BLaER1 (cell line): Measurements from ENCODE around the gene EXOSC3.

Experiments used
- H3K27ac ChIP-seq: shearing (Covaris generic); formaldehyde crosslinking; 2 replicates; pipeline ENCODE4 v1.8.1; 2022
- H3K27me3 ChIP-seq: shearing (Covaris generic); formaldehyde crosslinking; 2 replicates; pipeline ENCODE4 v1.8.1; 2022
- H3K36me3 ChIP-seq: shearing (Covaris generic); formaldehyde crosslinking; 2 replicates; pipeline ENCODE4 v1.8.1; 2022
- H3K4me1 ChIP-seq: shearing (Covaris generic); formaldehyde crosslinking; 2 replicates; pipeline ENCODE4 v1.8.1; 2022
- H3K4me2 ChIP-seq: shearing (Covaris generic); formaldehyde crosslinking; 2 replicates; pipeline ENCODE4 v1.8.1; 2022
- H3K4me3 ChIP-seq: shearing (Covaris generic); formaldehyde crosslinking; 2 replicates; pipeline ENCODE4 v1.8.1; 2022
- H3K9ac ChIP-seq: shearing (Covaris generic); formaldehyde crosslinking; 2 replicates; pipeline ENCODE4 v1.8.1; 2022
- H3K9me3 ChIP-seq: shearing (Covaris generic); formaldehyde crosslinking; 2 replicates; pipeline ENCODE4 v1.8.1; 2022
- H4K20me1 ChIP-seq: shearing (Covaris generic); formaldehyde crosslinking; 2 replicates; pipeline ENCODE4 v1.8.1; 2022
- Cebpa-rat ChIP-seq: shearing (Covaris generic); IDR thresholded peaks from 2 replicates; pipeline ENCODE4 v1.8.1; 2022

Gene EXOSC3

GRCh38 chr9:37801959-37802711 is 17.3 kb upstream of the EXOSC3 start:
- H3K27ac ChIP-seq: peak overlapping the region; percentile 93

GRCh38 chr9:37801287-37801850 is 16.5 kb upstream of the EXOSC3 start:
- Histone ChIP-seq H3K4me2 (peak overlapping the region; percentile 98), H3K27ac (peak overlapping the region; percentile 93), H3K9me3 (no peaks in the 10 kb centered on the region), H3K4me1 (peaks cover 38% of the 10 kb centered on the region), H3K27me3 (no peaks in the 10 kb centered on the region), H3K36me3 (peaks cover 4% of the 10 kb centered on the region; the same call in 1 of the 2 replicates), H3K4me3 (peak overlapping the region; percentile 97), H3K9ac (peak overlapping the region; percentile 97), H4K20me1 (peaks cover 53% of the 10 kb centered on the region)
- TF ChIP-seq Cebpa-rat: no peak

More at GRCh38 chr9:37801959-37802711, 17.3 kb upstream of the EXOSC3 start:
- no peak for TF ChIP-seq Cebpa-rat
- no peaks in the 10 kb centered on the region for H3K27me3 ChIP-seq
- peak overlapping the region; percentile 97 for H3K9ac ChIP-seq
- peaks cover 4% of the 10 kb centered on the region; the same call in 1 of the 2 replicates for H3K36me3 ChIP-seq
- H3K4me3 ChIP-seq: peak overlapping the region; percentile 97
- H3K9me3 ChIP-seq: no peaks in the 10 kb centered on the region
- H4K20me1 ChIP-seq: peaks cover 60% of the 10 kb centered on the region
- peaks cover 38% of the 10 kb centered on the region for H3K4me1 ChIP-seq
- peak overlapping the region; percentile 98 for H3K4me2 ChIP-seq

GRCh38 chr9:37800631-37801286 is 15.9 kb upstream of the EXOSC3 start, which contains the start of gene DCAF10:
Gene DCAF10, plus strand, starts transcription at chr9:37800797. Its CDS starts 70 bp downstream, at chr9:37800867.
- TF ChIP-seq Cebpa-rat: no peak

GRCh38 chr9:37798677-37799076 is 13.8 kb upstream of the EXOSC3 start:
- H3K9me3 ChIP-seq: no peaks in the 10 kb centered on the region
- no peak overlapping the region for H3K9ac ChIP-seq
- H3K27me3 ChIP-seq: no peaks in the 10 kb centered on the region
- H3K36me3 ChIP-seq: no peaks in the 10 kb centered on the region
- TF ChIP-seq Cebpa-rat: peak; percentile 81
- no peak overlapping the region for H3K27ac ChIP-seq
- H3K4me1 ChIP-seq: peaks cover 38% of the 10 kb centered on the region
- peak overlapping the region; percentile 73 for H3K4me2 ChIP-seq
- no peak overlapping the region for H3K4me3 ChIP-seq
- peaks cover 27% of the 10 kb centered on the region for H4K20me1 ChIP-seq

More at GRCh38 chr9:37800631-37801286, 15.9 kb upstream of the EXOSC3 start, which contains the start of gene DCAF10:
- H3K27ac ChIP-seq: peak within 1 kb of the TSS; percentile 93
- no peaks in the 10 kb centered on the region for H3K27me3 ChIP-seq
- H3K36me3 ChIP-seq: peaks cover 4% of the 10 kb centered on the region; the same call in 1 of the 2 replicates
- peaks cover 38% of the 10 kb centered on the region for H3K4me1 ChIP-seq
- H3K4me2 ChIP-seq: peak within 1 kb of the TSS; percentile 98
- peaks cover 46% of the 10 kb centered on the region for H4K20me1 ChIP-seq
- no peaks in the 10 kb centered on the region for H3K9me3 ChIP-seq
- peak within 1 kb of the TSS; percentile 97 for H3K4me3 ChIP-seq
- H3K9ac ChIP-seq: peak within 1 kb of the TSS; percentile 97

GRCh38 chr9:37796232-37796631 is 11.4 kb upstream of the EXOSC3 start:
- Histone ChIP-seq H3K4me1 (peaks cover 21% of the 10 kb centered on the region), H3K9me3 (no peaks in the 10 kb centered on the region), H3K4me2 (no peak overlapping the region), H4K20me1 (peaks cover 4% of the 10 kb centered on the region), H3K27ac (no peak overlapping the region), H3K27me3 (no peaks in the 10 kb centered on the region), H3K9ac (no peak overlapping the region), H3K4me3 (no peak overlapping the region), H3K36me3 (no peaks in the 10 kb centered on the region)
- TF ChIP-seq Cebpa-rat: no peak

GRCh38 chr9:37792122-37792521 is 7.3 kb upstream of the EXOSC3 start:
- Histone ChIP-seq H3K36me3 (0 out of 2 replicates have a peak, but pooled peaks cover 4% of the 10 kb centered on the region), H3K4me1 (no peaks in the 10 kb centered on the region), H3K27me3 (no peaks in the 10 kb centered on the region), H3K9ac (no peak overlapping the region), H3K9me3 (no peaks in the 10 kb centered on the region), H3K4me3 (no peak overlapping the region), H4K20me1 (no peaks in the 10 kb centered on the region), H3K4me2 (no peak overlapping the region), H3K27ac (no peak overlapping the region)
- TF ChIP-seq Cebpa-rat: no peak

- Histone ChIP-seq H3K27ac (no peak overlapping the region), H3K4me3 (no peak overlapping the region), H4K20me1 (no peaks in the 10 kb centered on the region), H3K9me3 (no peaks in the 10 kb centered on the region), H3K4me2 (no peak overlapping the region), H3K36me3 (0 out of 2 replicates have a peak, but pooled peaks cover 4% of the 10 kb centered on the region), H3K4me1 (peaks cover 9% of the 10 kb centered on the region), H3K27me3 (no peaks in the 10 kb centered on the region), H3K9ac (no peak overlapping the region)
- TF ChIP-seq Cebpa-rat: no peak
Measured at GRCh38 chr9:37790096-37790495, 5.2 kb upstream of the EXOSC3 start.

- Histone ChIP-seq H3K27ac (no peak overlapping the region), H3K9me3 (no peaks in the 10 kb centered on the region), H3K4me1 (peaks cover 16% of the 10 kb centered on the region), H3K4me3 (no peak overlapping the region), H4K20me1 (peaks cover 7% of the 10 kb centered on the region; the same call in 1 of the 2 replicates), H3K36me3 (peaks cover 9% of the 10 kb centered on the region), H3K4me2 (no peak overlapping the region), H3K9ac (no peak overlapping the region), H3K27me3 (no peaks in the 10 kb centered on the region)
- TF ChIP-seq Cebpa-rat: no peak
Measured at GRCh38 chr9:37788332-37788731, 3.5 kb upstream of the EXOSC3 start.

GRCh38 chr9:37787059-37787458 is 2.2 kb upstream of the EXOSC3 start:
- Histone ChIP-seq H4K20me1 (peaks cover 20% of the 10 kb centered on the region), H3K9ac (no peak overlapping the region), H3K4me3 (no peak overlapping the region), H3K27me3 (no peaks in the 10 kb centered on the region), H3K27ac (no peak overlapping the region), H3K9me3 (no peaks in the 10 kb centered on the region), H3K4me1 (peaks cover 29% of the 10 kb centered on the region), H3K36me3 (peaks cover 22% of the 10 kb centered on the region), H3K4me2 (no peak overlapping the region)
- no peak for TF ChIP-seq Cebpa-rat

GRCh38 chr9:37784291-37784615 is 611 bp downstream of the EXOSC3 start:
- Histone ChIP-seq H3K4me1 (peaks cover 32% of the 10 kb centered on the region), H3K27me3 (no peaks in the 10 kb centered on the region), H3K27ac (peak overlapping the region; percentile 96), H3K9ac (peak overlapping the region; percentile 97), H3K4me2 (peak overlapping the region; percentile 71), H4K20me1 (peaks cover 46% of the 10 kb centered on the region), H3K9me3 (no peaks in the 10 kb centered on the region), H3K4me3 (peak overlapping the region; percentile 93), H3K36me3 (peaks cover 45% of the 10 kb centered on the region)
- TF ChIP-seq Cebpa-rat: no peak
